Measurements from ENCODE around the gene ROR2.
"Not testable (repeated sequence)": the region's sequence is repeated elsewhere in the genome, so short reads cannot be mapped to it uniquely, and the experiment has no call there.

Gene ROR2

DNA sequence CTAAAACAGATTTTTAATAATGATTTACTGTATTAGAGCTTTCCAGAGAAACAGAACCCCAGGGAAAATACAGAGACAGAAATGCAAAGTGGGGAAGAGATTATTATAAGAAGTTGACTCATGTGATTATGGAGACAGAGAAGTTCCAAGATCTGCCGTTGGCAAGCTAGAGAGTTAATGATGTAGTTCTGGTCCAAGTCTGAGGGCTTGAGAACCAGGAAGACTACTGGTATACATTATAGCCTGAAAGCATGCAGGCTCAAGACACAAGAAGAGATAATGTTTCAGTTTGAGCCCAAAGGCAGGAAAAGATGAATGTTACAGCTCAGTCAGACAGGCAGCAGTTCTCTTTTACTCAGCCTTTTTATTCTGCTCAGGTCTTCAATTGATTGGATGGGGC, 427.5 kb downstream of the ROR2 start:
- Histone ChIP-seq H3K4me1 (ENCODE audit: control insufficient read depth, insufficient read depth, low read length) (no peaks in the 10 kb centered on the region), H3K27me3 (ENCODE audit: control insufficient read depth, insufficient read depth, low read length) (no peaks in the 10 kb centered on the region), H3K9ac (ENCODE audit: low read length) (no peak overlapping the region), H3K36me3 (ENCODE audit: control insufficient read depth, insufficient read depth, low read length) (no peaks in the 10 kb centered on the region), H3K27ac (ENCODE audit: low read depth, low read length) (no peak overlapping the region), H3K4me3 (ENCODE audit: low read length) (no peak overlapping the region)

DNA sequence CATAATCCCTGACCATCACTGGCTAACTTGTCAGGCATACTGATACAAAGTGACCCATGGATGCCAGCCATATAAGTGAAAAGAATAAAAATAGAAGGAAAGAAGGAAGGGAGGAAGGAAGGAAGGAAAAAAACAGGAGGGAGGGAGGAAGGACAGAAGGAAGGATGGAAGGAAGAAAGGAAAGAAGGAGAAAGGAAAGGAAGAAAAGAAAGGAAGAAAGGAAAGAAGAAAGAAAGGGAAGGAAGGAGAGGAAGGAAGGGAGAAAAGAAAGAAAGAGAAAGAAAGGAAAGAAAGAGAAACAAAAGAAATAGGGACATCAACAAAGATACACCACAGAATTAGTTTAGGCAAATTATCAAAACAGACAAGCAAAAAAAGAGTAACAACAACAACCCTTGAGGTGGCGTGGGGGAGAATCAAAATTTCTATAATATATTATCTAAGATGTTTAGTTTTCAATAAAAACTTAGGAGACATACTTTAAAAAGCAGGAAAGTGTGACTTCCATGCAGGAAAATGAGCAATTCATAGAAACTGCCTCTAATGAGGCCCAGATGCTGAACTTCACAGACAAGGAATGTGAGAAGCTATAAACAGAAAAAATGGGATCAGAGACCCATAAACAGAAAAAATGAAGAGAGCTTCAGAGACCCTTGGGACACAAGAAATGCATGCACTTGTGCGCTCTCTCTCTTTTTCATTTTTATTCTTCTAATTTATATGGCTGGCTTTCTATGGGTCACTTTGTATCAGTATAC, 430.3 kb downstream of the ROR2 start:
- Histone ChIP-seq H3K36me3 (ENCODE audit: control insufficient read depth, insufficient read depth, low read length) (no peaks in the 10 kb centered on the region), H3K9ac (ENCODE audit: low read length) (no peak overlapping the region), H3K27me3 (ENCODE audit: control insufficient read depth, insufficient read depth, low read length) (no peaks in the 10 kb centered on the region), H3K27ac (ENCODE audit: low read depth, low read length) (no peak overlapping the region), H3K4me1 (ENCODE audit: control insufficient read depth, insufficient read depth, low read length) (no peaks in the 10 kb centered on the region), H3K4me3 (ENCODE audit: low read length) (no peak overlapping the region)

DNA sequence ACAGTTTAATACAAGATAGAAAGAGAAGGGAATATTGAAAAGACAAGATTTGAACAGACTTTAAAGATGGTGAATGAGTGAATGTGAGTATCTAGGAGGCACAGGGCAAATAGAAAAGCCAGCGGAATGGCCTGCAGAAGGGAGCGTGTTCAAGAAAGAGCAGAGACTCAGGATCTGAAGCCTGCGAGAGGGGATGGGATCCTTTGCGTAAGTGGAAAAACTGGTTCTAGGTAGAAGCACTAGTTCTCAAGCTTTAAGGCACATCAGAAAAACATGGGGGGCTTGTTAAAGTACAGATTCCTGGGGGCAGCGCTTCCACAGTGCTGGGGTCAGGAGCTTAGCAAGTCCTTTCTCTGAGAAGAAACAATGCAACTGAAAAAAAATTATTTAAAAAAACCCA, 431.6 kb downstream of the ROR2 start:
- Histone ChIP-seq H3K27me3 (ENCODE audit: control insufficient read depth, insufficient read depth, low read length) (no peaks in the 10 kb centered on the region), H3K4me1 (ENCODE audit: control insufficient read depth, insufficient read depth, low read length) (no peaks in the 10 kb centered on the region), H3K27ac (ENCODE audit: low read depth, low read length) (no peak overlapping the region), H3K9ac (ENCODE audit: low read length) (no peak overlapping the region), H3K4me3 (ENCODE audit: low read length) (no peak overlapping the region), H3K36me3 (ENCODE audit: control insufficient read depth, insufficient read depth, low read length) (no peaks in the 10 kb centered on the region)

DNA sequence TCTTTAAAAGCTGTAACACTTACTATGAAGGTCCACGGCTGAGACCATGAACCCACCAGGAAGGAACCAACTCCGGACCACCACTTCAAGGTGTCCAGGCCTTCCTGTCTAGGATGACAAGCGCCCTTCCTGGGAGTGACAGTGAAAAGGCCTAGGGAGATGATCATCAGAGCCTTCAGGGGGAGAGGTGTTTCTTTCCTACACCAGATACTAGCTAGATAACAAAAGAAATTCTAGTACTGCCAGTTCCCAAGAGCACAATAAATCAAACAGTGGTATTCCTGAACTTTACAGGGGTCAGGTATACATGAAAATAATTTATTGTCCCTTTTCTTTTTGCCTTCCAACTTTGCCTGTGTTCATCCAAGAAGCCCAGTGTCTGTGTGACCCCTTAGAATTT, 432.2 kb downstream of the ROR2 start:
- Histone ChIP-seq H3K36me3 (ENCODE audit: control insufficient read depth, insufficient read depth, low read length) (no peaks in the 10 kb centered on the region), H3K4me1 (ENCODE audit: control insufficient read depth, insufficient read depth, low read length) (no peaks in the 10 kb centered on the region), H3K27ac (ENCODE audit: low read depth, low read length) (peak overlapping the region; percentile 57)

DNA sequence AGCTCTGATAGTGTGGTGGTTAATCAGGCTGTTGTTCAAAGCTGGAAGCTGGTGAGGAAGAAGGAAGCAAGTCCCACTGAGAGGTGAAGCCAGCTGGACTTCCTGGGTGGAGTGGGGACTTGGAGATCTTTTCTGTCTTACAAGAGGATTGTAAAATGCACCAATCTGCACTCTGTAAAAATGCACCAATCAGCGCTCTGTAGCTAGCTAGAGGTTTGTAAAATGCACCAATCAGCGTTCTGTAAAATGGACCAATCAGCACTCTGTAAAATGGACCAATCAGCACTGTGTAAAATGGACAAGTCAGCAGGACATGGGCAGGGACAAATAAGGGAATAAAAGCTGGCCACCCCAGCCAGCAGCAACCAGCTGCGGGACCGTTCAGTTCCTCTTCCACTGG, 432.7 kb downstream of the ROR2 start:
- not testable (repeated sequence) for H3K9ac ChIP-seq (ENCODE audit: low read length)

More for the DNA sequence above, 432.2 kb downstream of the ROR2 start:
- Histone ChIP-seq H3K4me3 (ENCODE audit: low read length) (no peak overlapping the region), H3K27me3 (ENCODE audit: control insufficient read depth, insufficient read depth, low read length) (no peaks in the 10 kb centered on the region), H3K9ac (ENCODE audit: low read length) (no peak overlapping the region)

DNA sequence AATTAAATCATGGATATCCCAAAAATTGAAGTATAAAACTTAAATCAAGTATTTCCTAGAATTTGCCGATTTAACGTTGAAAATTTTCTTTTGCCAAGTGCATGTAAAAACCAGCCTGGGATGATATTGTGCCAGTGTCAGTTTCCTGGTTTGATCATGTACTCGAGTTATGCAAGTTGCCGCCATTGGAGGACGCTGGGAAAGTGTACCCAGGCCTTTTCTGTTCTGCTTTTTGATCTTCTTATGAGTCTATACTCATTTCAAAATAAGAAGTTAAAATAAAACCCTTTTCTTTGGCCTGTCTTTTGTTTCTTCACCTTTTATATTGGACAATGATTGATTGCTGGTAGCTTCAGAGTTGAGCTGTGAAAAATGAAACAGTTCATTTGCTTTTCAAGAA, 433.3 kb downstream of the ROR2 start:
- H3K27ac ChIP-seq (ENCODE audit: low read depth, low read length), result peak overlapping the region; percentile 53

More for the DNA sequence above, 432.7 kb downstream of the ROR2 start:
- not testable (repeated sequence) for H3K27me3 ChIP-seq (ENCODE audit: control insufficient read depth, insufficient read depth, low read length); H3K36me3 ChIP-seq (ENCODE audit: control insufficient read depth, insufficient read depth, low read length); H3K4me3 ChIP-seq (ENCODE audit: low read length); H3K4me1 ChIP-seq (ENCODE audit: control insufficient read depth, insufficient read depth, low read length)
- H3K27ac ChIP-seq (ENCODE audit: low read depth, low read length), result peak overlapping the region; percentile 53

DNA sequence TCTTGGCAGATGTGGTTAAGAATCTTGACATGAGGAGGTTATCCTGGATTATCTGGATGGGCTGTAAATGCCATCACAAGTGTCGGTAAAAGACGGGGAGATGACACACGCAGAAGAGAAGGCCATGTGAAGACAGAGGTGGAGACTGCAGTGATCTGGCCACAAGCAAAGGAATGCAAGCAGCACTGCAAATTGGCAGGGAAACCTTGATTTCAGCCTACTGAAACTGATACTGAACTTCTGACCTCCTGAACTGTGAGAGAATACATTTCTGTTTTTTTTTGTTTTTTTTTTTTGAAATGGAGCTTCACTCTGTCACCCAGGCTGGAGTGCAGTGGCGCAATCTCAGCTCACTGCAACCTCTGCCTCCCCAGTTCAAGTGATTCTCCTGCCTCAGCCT, 433.9 kb downstream of the ROR2 start:
- Histone ChIP-seq H3K4me3 (ENCODE audit: low read length) (no peak overlapping the region), H3K4me1 (ENCODE audit: control insufficient read depth, insufficient read depth, low read length) (no peaks in the 10 kb centered on the region), H3K9ac (ENCODE audit: low read length) (no peak overlapping the region), H3K27ac (ENCODE audit: low read depth, low read length) (no peak overlapping the region), H3K27me3 (ENCODE audit: control insufficient read depth, insufficient read depth, low read length) (no peaks in the 10 kb centered on the region), H3K36me3 (ENCODE audit: control insufficient read depth, insufficient read depth, low read length) (no peaks in the 10 kb centered on the region)

More for the DNA sequence above, 433.3 kb downstream of the ROR2 start:
- Histone ChIP-seq H3K9ac (ENCODE audit: low read length) (no peak overlapping the region), H3K4me3 (ENCODE audit: low read length) (no peak overlapping the region), H3K27me3 (ENCODE audit: control insufficient read depth, insufficient read depth, low read length) (no peaks in the 10 kb centered on the region), H3K4me1 (ENCODE audit: control insufficient read depth, insufficient read depth, low read length) (no peaks in the 10 kb centered on the region), H3K36me3 (ENCODE audit: control insufficient read depth, insufficient read depth, low read length) (no peaks in the 10 kb centered on the region)

DNA sequence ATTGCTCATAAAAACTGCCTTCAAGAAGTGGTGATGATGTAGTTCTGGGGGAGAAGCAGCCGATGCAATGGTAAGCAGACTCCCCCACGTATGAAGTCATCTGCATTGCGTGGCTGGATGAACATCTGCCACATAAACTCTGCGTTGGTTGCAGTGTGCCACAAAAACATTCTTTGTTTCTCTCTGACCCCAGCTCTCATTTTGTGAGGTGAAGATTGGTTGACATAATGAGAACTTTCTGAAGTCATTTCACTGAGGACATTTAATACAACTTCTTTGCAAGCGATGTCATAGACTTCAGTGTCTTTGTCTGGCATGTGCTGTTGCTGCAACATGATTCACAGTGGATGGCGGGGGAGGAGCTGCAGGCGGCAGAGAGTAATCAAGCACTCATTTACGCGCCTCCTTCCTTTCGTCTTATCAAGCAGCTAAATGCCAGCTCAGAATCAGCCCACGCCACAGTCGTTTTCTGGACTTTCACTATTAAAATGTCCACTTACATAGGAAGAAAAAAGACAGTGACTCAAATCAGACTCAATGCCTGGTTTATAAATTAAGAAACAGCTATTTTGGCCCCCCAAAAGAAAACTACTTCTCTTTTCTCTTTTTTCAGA, 434.8 kb downstream of the ROR2 start:
- no peak overlapping the region for H3K9ac ChIP-seq (ENCODE audit: low read length)
- no peak overlapping the region for H3K27ac ChIP-seq (ENCODE audit: low read depth, low read length)

More for the DNA sequence above, 434.8 kb downstream of the ROR2 start:
- Histone ChIP-seq H3K4me1 (ENCODE audit: control insufficient read depth, insufficient read depth, low read length) (no peaks in the 10 kb centered on the region), H3K4me3 (ENCODE audit: low read length) (no peak overlapping the region), H3K27me3 (ENCODE audit: control insufficient read depth, insufficient read depth, low read length) (no peaks in the 10 kb centered on the region), H3K36me3 (ENCODE audit: control insufficient read depth, insufficient read depth, low read length) (no peaks in the 10 kb centered on the region)
